MCF 10A (cell line): Measurements from ENCODE around the gene SEPTIN14. TPM values are rescaled to one million over a fixed set of nuclear protein-coding genes. Genes with fewer than 3 reads are reported as not detected.
"Not testable (repeated sequence)": the region's sequence is repeated elsewhere in the genome, so short reads cannot be mapped to it uniquely, and the experiment has no call there.

ENCODE experiments used
- BruUV-seq: library from RNA; stranded (reverse); fragments of 400-500 nt; replicated peaks from 2 replicates; lab custom pipeline; 2021; lab: Mats Ljungman, UMichigan
- CTCF ChIA-PET: fragments of 300-600 bp; sonication (Branson Sonifier 250); formaldehyde crosslinking; extraction: SDS; loops from one replicate; lab custom pipeline; 2021; ENCODE audit warnings: antibody characterized with exemption, inconsistent platforms; lab: Yijun Ruan, JAX
- POLR2A ChIA-PET: fragments of 300-600, 350-650 bp; sonication (Branson Sonifier 250); formaldehyde crosslinking; extraction: SDS; loops from one replicate; lab custom pipeline; 2020; ENCODE audit warnings: antibody characterized with exemption, inconsistent platforms; lab: Yijun Ruan, JAX
- DNase-seq: peaks from one replicate; pipeline ENCODE4 v3.0.0-alpha.2; 2018; ENCODE audit not compliant: unreplicated experiment
- H3K27ac Mint-ChIP-seq: one replicate; pipeline ENCODE4 v1.8.0; 2022; ENCODE audit warnings: mild to moderate bottlenecking, low read depth, mixed read lengths; ENCODE audit not compliant: unreplicated experiment
- H3K27me3 Mint-ChIP-seq: one replicate; pipeline ENCODE4 v1.8.0; 2022; ENCODE audit warnings: mixed read lengths; ENCODE audit not compliant: insufficient read depth, unreplicated experiment
- H3K36me3 Mint-ChIP-seq: one replicate; pipeline ENCODE4 v1.8.0; 2022; ENCODE audit warnings: mild to moderate bottlenecking, moderate library complexity, mixed read lengths; ENCODE audit not compliant: insufficient read depth, unreplicated experiment
- H3K4me1 Mint-ChIP-seq: one replicate; pipeline ENCODE4 v1.8.0; 2022; ENCODE audit warnings: mixed read lengths; ENCODE audit not compliant: insufficient read depth, unreplicated experiment
- H3K4me3 Mint-ChIP-seq: one replicate; pipeline ENCODE4 v1.8.0; 2022; ENCODE audit warnings: mild to moderate bottlenecking, moderate library complexity, mixed read lengths; ENCODE audit not compliant: unreplicated experiment
- H3K9me3 Mint-ChIP-seq: one replicate; pipeline ENCODE4 v1.8.0; 2022; ENCODE audit warnings: mixed read lengths; ENCODE audit not compliant: unreplicated experiment
- CTCF ChIP-seq: fragments of 200-600 bp; IDR thresholded peaks from one replicate; pipeline ENCODE4 v1.8.0; 2022; ENCODE audit warnings: antibody characterized with exemption, mild to moderate bottlenecking; ENCODE audit not compliant: unreplicated experiment
- intact Hi-C: fragments of 100-400 bp; cut with micrococcal nuclease; formaldehyde crosslinking; loops from 2 replicates; pipeline ENCODE4 v1.14.1; 2022
- total RNA-seq: library from RNA; stranded (reverse); gene quantifications from 2 replicates; pipeline ENCODE4 v1.2.3, GENCODE V29; 2022

The SEPTIN14 gene
- total RNA-seq, 1 experiment from 2014 or later: not detected

GRCh38 chr7:55878691-55879090, 16.1 kb upstream of the SEPTIN14 start:
- ChIA-PET CTCF (no interaction called here), POLR2A (no interaction called here)
- DNase-seq: no peak
- no TSS peak for BruUV-seq
- Mint-ChIP-seq H3K27me3 (no peaks in the 10 kb centered on the region), H3K9me3 (no peaks in the 10 kb centered on the region), H3K4me1 (no peaks in the 10 kb centered on the region), H3K4me3 (no peak overlapping the region), H3K27ac (no peak overlapping the region), H3K36me3 (no peaks in the 10 kb centered on the region)
- no peak for TF ChIP-seq CTCF
- intact Hi-C loops: no loop called here

- no peaks in the 10 kb centered on the region for H3K27me3 Mint-ChIP-seq
- H3K36me3 Mint-ChIP-seq: no peaks in the 10 kb centered on the region
- H3K4me1 Mint-ChIP-seq: no peaks in the 10 kb centered on the region
- DNase-seq: no peak
- intact Hi-C loops: no loop called here
- ChIA-PET CTCF (no interaction called here), POLR2A (no interaction called here)
- H3K27ac Mint-ChIP-seq: no peak overlapping the region
- no TSS peak for BruUV-seq
- TF ChIP-seq CTCF: no peak
- no peak overlapping the region for H3K4me3 Mint-ChIP-seq
- H3K9me3 Mint-ChIP-seq: no peaks in the 10 kb centered on the region
These were observed 14.8 kb upstream of the SEPTIN14 start for GRCh38 chr7:55877308-55877707.

GRCh38 chr7:55873765-55874164, 11.2 kb upstream of the SEPTIN14 start:
- Mint-ChIP-seq H3K4me1 (no peaks in the 10 kb centered on the region), H3K36me3 (no peaks in the 10 kb centered on the region), H3K9me3 (no peaks in the 10 kb centered on the region), H3K27me3 (no peaks in the 10 kb centered on the region), H3K4me3 (no peak overlapping the region), H3K27ac (no peak overlapping the region)
- no peak for TF ChIP-seq CTCF
- POLR2A ChIA-PET: no interaction called here
- BruUV-seq: no TSS peak
- DNase-seq: no peak
- CTCF ChIA-PET: interaction anchor here (1.0 kb wide), 1 partner anchor 10 kb away, joined by 4 read pairs; no protein-coding TSS in a partner anchor
- intact Hi-C loops: no loop called here

- TF ChIP-seq CTCF: no peak
- no TSS peak for BruUV-seq
- Mint-ChIP-seq H3K9me3 (peaks cover 5% of the 10 kb centered on the region), H3K36me3 (no peaks in the 10 kb centered on the region), H3K27ac (no peak overlapping the region), H3K4me3 (no peak overlapping the region), H3K27me3 (no peaks in the 10 kb centered on the region), H3K4me1 (no peaks in the 10 kb centered on the region)
- POLR2A ChIA-PET: no interaction called here
- CTCF ChIA-PET: interaction anchor here (0.6 to 0.7 kb wide), 2 partner anchors 11 to 256 kb away, joined by 3 to 4 read pairs; no protein-coding TSS in a partner anchor
- intact Hi-C loops: no loop called here
- no peak for DNase-seq
These were observed 9.5 kb upstream of the SEPTIN14 start for GRCh38 chr7:55871932-55872485.

GRCh38 chr7:55868989-55869388, 6.4 kb upstream of the SEPTIN14 start:
- CTCF ChIA-PET: interaction anchor here (0.6 kb wide), 2 partner anchors 27 to 85 kb away, joined by 3 read pairs; no protein-coding TSS in a partner anchor
- H3K36me3 Mint-ChIP-seq, intact Hi-C loops, DNase-seq, POLR2A ChIA-PET, H3K4me3 Mint-ChIP-seq, H3K4me1 Mint-ChIP-seq, H3K27me3 Mint-ChIP-seq, H3K9me3 Mint-ChIP-seq, BruUV-seq, H3K27ac Mint-ChIP-seq: not testable (repeated sequence)

GRCh38 chr7:55845164-55845563, 17.4 kb downstream of the SEPTIN14 start:
- H3K36me3 Mint-ChIP-seq, H3K27ac Mint-ChIP-seq, H3K4me1 Mint-ChIP-seq, H3K4me3 Mint-ChIP-seq, H3K27me3 Mint-ChIP-seq, POLR2A ChIA-PET, CTCF ChIA-PET, BruUV-seq, intact Hi-C loops, DNase-seq: not testable (repeated sequence)
- peaks cover 10% of the 10 kb centered on the region for H3K9me3 Mint-ChIP-seq
